Thymus (tissue), 11 donors: ENCODE measurements around the gene TTN. TPM values are rescaled to one million over a fixed set of nuclear protein-coding genes. Genes with fewer than 3 reads are reported as not detected.
A peak's percentile ranks its signal among the peaks of the same experiment; 100 is the strongest.

ENCODE experiments used
- DNase-seq, 9 donors: peaks; one replicate each; pipeline ENCODE4 v3.0.0-alpha.2; 2013; ENCODE audit warnings: low spot score in 9 of 9, low read depth in 6 of 9, missing footprints in 1 of 9
- H3K27ac ChIP-seq, 2 donors: one replicate each; pipeline ENCODE4 v1.5.1; 2013; ENCODE audit warnings: control low read depth in 1 of 2, low read depth in 1 of 2, low read length in 1 of 2, mild to moderate bottlenecking in 1 of 2, moderate library complexity in 1 of 2
- H3K27me3 ChIP-seq, 2 donors: one replicate each; pipeline ENCODE4 v1.5.1; 2013; ENCODE audit warnings: low read length in 1 of 2; ENCODE audit not compliant: control insufficient read depth in 2 of 2, insufficient read depth in 1 of 2
- H3K36me3 ChIP-seq, 2 donors: one replicate each; pipeline ENCODE4 v1.5.1; 2013; ENCODE audit warnings: low read length in 1 of 2, mild to moderate bottlenecking in 1 of 2, moderate library complexity in 1 of 2; ENCODE audit not compliant: control insufficient read depth in 2 of 2, insufficient read depth in 2 of 2
- H3K4me1 ChIP-seq, 2 donors: one replicate each; pipeline ENCODE4 v1.5.1; 2013; ENCODE audit warnings: low read length in 2 of 2; ENCODE audit not compliant: control insufficient read depth in 2 of 2, insufficient read depth in 2 of 2
- H3K4me3 ChIP-seq, 2 donors: one replicate each; pipeline ENCODE4 v1.5.1; 2013; ENCODE audit warnings: low read length in 2 of 2, control low read depth in 1 of 2, mild to moderate bottlenecking in 1 of 2
- H3K9me3 ChIP-seq, 2 donors: one replicate each; pipeline ENCODE4 v1.5.1; 2013; ENCODE audit warnings: low read length in 1 of 2, mild to moderate bottlenecking in 1 of 2; ENCODE audit not compliant: control insufficient read depth in 2 of 2, insufficient read depth in 1 of 2
- WGBS: extraction: QIAGEN DNeasy Blood & Tissue Kit; methylation state at CpG from one replicate; pipeline ENCODE4 v1.1.7; 2013; 5-methylcytosine and 5-hydroxymethylcytosine counted together
- polyA plus RNA-seq: library from polyadenylated mRNA; stranded (reverse); fragments of 200-250 nt; gene quantifications from one replicate; pipeline ENCODE4 v1.2.3, GENCODE V29; 2013
- total RNA-seq: library from RNA; stranded (reverse); fragments of 120-200 nt; gene quantifications from one replicate; pipeline ENCODE4 v1.2.4, GENCODE V29; 2013
- donor health status: healthy.

TTN gene
- total and polyA plus RNA-seq, 2 donors = 1.1 to 5.4 TPM

DNA sequence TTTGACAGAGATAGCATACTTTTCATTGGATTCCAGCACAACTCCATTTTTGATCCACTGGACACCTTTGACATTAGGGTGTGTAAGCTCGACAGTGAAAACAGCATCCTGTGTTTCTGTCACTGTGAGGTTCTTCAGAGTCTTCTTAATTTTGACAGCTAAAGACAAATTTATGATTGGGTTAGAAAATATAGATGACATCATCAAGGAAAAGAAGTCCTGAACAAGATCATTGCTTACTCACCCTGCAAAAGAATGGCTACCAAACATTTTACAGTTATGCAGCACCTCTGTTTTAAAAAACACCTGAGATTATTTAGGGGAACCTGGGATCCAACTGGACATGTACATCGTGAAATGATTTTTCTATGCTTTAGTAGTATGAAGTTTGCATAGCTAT lies 36.7 kb downstream of the TTN start:
- WGBS = 97% methylated on average over 2 of the region's 2 CpGs
- peaks cover 3 to 4% of the 10 kb centered on the region in 2 donors for H3K36me3 ChIP-seq
- H3K27ac ChIP-seq = no peak overlapping the region
- no peak for DNase-seq
- no peak overlapping the region for H3K4me3 ChIP-seq
- H3K9me3 ChIP-seq = no peaks in the 10 kb centered on the region
- H3K4me1 ChIP-seq = no peaks in the 10 kb centered on the region
- H3K27me3 ChIP-seq = no peaks in the 10 kb centered on the region

DNA sequence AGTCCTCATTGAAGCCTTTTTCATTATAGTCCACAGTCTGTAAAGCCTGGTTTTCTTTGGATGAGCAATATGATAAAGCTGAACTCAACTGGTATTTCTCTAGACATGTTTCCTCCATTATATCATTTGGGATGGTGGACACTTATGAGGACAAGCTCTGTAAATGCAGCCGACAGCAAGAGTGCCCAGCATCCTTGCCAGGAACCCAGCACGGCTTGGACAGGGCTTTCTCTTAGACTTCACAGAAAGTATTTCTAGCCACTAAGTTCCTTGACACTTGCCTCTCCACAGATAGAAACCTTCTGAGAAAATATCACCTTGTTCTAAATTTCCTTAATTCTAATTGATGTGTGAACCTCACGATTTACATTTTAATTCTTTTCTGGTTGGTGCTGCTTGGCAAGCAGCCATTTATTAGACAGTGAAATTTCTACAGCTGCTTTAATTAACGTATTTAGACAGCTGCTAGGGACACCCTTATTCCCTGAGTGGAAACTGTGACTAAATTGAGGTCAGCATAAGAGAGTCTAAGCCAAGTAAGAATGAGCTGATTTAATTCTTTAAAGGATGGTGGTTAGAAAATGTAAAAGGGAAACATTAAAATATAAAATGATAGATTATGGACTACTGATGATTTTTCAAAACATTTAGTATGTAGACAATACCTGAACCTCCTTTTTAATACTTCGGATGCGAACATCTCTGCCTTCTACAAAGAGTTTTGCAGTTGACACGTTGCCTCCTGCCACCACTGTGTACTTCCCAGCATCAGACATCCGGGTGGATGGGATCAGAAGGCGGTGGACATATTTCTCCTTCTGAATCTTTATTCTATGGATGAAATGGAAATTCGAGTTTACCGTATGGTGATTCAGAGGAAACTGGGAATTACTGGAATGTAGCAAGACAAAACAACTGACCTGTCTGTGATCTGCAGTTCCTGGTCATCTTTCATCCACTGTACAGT lies 39.8 kb downstream of the TTN start:
- Histone ChIP-seq H3K4me1 (no peaks in the 10 kb centered on the region), H3K27ac (no peak overlapping the region), H3K27me3 (no peaks in the 10 kb centered on the region), H3K4me3 (no peak overlapping the region), H3K36me3 (peaks cover 3 to 10% of the 10 kb centered on the region in 2 donors), H3K9me3 (no peaks in the 10 kb centered on the region)
- no peak for DNase-seq
- WGBS = 96% methylated on average over 11 of the region's 11 CpGs

- WGBS = 90% methylated on average over 3 of the region's 3 CpGs
These were observed 43.1 kb downstream of the TTN start for GRCh38 chr2:178764097-178764496.

DNA sequence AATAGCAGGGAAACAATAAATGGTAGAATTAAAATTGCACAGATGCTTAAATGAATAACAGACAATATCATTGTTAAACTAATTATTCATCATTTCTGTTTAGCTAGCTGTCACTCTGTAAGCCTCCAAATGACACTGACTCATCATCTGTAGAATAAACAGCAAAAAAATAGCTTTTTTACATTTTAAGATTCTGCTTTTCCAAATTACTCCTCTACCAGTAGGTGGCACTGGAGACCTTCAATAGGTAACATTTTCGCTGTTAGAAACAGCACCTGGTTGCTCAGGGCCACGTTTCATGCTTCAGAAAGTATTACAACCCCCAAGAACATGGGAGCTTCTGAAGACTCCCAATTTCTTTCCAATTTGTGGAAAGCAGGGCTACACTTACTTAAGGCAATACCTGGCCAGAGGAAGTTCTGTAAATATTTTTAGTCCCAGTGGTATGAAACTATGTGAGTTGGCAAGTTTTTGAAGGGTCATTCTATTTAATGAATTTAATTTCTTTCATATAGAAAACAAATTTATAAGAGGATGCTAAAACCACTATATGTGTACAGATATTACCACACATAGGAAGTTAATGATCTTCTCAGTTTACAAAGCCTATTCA lies 45.4 kb downstream of the TTN start:
- Histone ChIP-seq H3K4me1 (no peaks in the 10 kb centered on the region), H3K36me3 (peaks cover 3 to 6% of the 10 kb centered on the region in 2 donors), H3K9me3 (no peaks in the 10 kb centered on the region), H3K4me3 (no peak overlapping the region), H3K27me3 (no peaks in the 10 kb centered on the region), H3K27ac (no peak overlapping the region)
- DNase-seq = peak; percentile 6 to 74 (median 43)
- 26% methylated on average over 2 of the region's 2 CpGs for WGBS

More at GRCh38 chr2:178764097-178764496, 43.1 kb downstream of the TTN start:
- no peak for DNase-seq
- H3K4me3 ChIP-seq = no peak overlapping the region
- H3K9me3 ChIP-seq = no peaks in the 10 kb centered on the region
- no peaks in the 10 kb centered on the region for H3K4me1 ChIP-seq
- H3K36me3 ChIP-seq = peaks cover 3 to 10% of the 10 kb centered on the region in 2 donors
- H3K27me3 ChIP-seq = no peaks in the 10 kb centered on the region
- H3K27ac ChIP-seq = no peak overlapping the region

DNA sequence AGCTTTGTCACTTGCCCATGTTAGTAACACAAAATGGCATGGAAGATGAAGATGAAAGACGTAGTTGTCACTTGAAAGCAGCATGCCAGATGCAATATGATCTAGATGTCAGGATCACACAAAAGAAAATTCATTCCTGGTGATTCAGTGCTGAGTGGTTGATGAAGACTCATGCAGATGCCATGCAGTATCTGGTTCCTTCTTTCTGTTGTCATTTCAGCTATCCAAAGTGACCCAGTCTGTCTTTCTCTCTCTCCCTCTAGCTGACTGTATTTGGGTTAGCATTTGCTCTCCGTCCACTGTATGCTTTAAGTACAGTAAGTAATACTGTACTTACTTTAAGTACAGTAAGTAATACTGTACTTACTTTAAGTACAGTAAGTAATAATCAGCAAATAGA lies 50.4 kb downstream of the TTN start:
- no peak for DNase-seq
- 97% methylated on average over 2 of the region's 2 CpGs for WGBS
- no peaks in the 10 kb centered on the region for H3K9me3 ChIP-seq
- H3K27ac ChIP-seq = no peak overlapping the region
- H3K27me3 ChIP-seq = no peaks in the 10 kb centered on the region
- no peaks in the 10 kb centered on the region for H3K36me3 ChIP-seq
- no peak overlapping the region for H3K4me3 ChIP-seq
- H3K4me1 ChIP-seq = no peaks in the 10 kb centered on the region

DNA sequence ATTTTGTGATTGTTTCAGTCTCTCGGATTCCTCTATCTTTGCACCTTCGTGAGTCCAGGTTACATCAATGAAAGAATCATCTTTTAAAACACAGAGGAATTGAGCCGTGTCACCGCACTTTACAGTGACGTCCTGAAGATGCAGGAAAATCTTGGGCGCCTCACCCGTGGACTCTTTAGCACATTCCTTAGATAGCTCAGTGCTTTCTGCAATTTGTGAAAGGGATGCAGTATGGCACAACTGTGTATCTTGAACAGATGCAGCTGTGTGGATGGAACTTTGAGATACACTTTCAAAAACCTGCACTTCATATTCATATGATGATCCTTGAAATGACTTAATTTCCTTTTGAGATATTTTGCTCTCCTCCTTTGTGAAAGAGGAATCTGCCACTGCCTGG lies 50.9 kb downstream of the TTN start:
- H3K9me3 ChIP-seq = no peaks in the 10 kb centered on the region
- H3K27ac ChIP-seq = no peak overlapping the region
- H3K36me3 ChIP-seq = no peaks in the 10 kb centered on the region
- H3K4me1 ChIP-seq = no peaks in the 10 kb centered on the region
- WGBS = 95% methylated on average over 7 of the region's 7 CpGs
- no peak overlapping the region for H3K4me3 ChIP-seq
- no peak for DNase-seq
- H3K27me3 ChIP-seq = no peaks in the 10 kb centered on the region

DNA sequence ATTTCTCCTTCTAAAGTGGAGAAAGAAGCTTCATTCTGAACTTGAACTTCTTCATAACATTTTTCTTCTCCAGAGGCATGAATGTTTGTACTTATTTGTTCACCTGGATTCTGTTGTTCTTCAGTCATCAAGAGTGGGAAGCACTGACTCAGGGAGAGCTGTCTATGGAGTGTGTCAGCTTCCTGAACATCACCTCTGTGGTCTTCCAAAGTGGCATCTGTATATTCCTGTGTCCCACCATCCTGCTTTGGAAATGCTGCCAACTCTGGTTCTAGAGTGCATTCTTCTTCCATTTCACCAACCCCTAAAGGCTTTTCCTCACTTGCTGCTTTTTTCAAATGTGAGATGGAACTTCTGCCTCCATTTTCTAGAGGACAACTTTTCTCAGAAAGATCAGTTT lies 59.5 kb downstream of the TTN start:
- Histone ChIP-seq H3K27me3 (no peaks in the 10 kb centered on the region), H3K36me3 (no peaks in the 10 kb centered on the region), H3K27ac (no peak overlapping the region), H3K4me3 (no peak overlapping the region), H3K4me1 (no peaks in the 10 kb centered on the region), H3K9me3 (no peaks in the 10 kb centered on the region)
- DNase-seq = no peak

- Histone ChIP-seq H3K27me3 (no peaks in the 10 kb centered on the region), H3K27ac (no peak overlapping the region), H3K9me3 (no peaks in the 10 kb centered on the region), H3K36me3 (no peaks in the 10 kb centered on the region), H3K4me1 (no peaks in the 10 kb centered on the region), H3K4me3 (no peak overlapping the region)
- no peak for DNase-seq
- WGBS = 98% methylated on average over 4 of the region's 4 CpGs
These were observed 72.7 kb downstream of the TTN start for GRCh38 chr2:178734518-178734917.

DNA sequence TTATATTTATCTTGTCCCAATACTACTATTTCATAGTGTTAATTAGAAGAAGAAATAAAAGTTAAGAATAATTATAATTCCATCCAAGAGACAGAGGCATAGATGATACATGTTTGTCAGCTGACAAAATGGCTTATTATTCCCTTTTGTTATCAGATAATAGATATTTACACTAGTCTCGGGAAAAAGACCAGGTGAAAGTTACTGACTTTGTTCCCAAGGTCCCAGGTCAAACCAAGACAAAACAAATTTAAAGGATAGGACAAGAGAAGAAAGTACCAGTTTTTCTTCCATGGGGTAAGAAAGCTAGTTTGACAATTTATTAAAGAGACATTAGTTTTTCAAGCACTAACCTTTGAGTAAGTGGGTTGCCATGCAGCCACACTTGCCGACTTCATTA lies 73.2 kb downstream of the TTN start:
- Histone ChIP-seq H3K4me1 (no peaks in the 10 kb centered on the region), H3K27me3 (no peaks in the 10 kb centered on the region), H3K9me3 (no peaks in the 10 kb centered on the region), H3K36me3 (no peaks in the 10 kb centered on the region), H3K27ac (no peak overlapping the region), H3K4me3 (no peak overlapping the region)
- no peak for DNase-seq
- WGBS = 98% methylated on average over 2 of the region's 2 CpGs
